Psoas muscle (tissue), 8 donors: ENCODE results near the gene DOCK8. TPM values are rescaled to one million over a fixed set of nuclear protein-coding genes. Genes with fewer than 3 reads are reported as not detected.

Experiments
- ATAC-seq, 4 donors: fragments of 200-7000 bp; cut with Tn5 transposase; one replicate each; pipeline ENCODE4 v1.9.1; 2020; ENCODE audit warnings: moderate library complexity in 3 of 4, mild to moderate bottlenecking in 2 of 4
- DNase-seq, 2 donors: peaks; one replicate each; pipeline ENCODE4 v3.0.0-alpha.2; 2020
- H3K27ac ChIP-seq: fragments of 200-600 bp; one replicate; pipeline ENCODE4 v1.8.0; 2022
- H3K27me3 ChIP-seq, 3 donors: fragments of 200-600 bp in 1 of 3; one replicate each; pipeline versions ENCODE4 v1.6.1 to v1.8.0; 2013 to 2022; ENCODE audit warnings: low read length in 2 of 3, mild to moderate bottlenecking in 2 of 3, moderate library complexity in 1 of 3; ENCODE audit not compliant: insufficient read depth in 3 of 3
- H3K36me3 ChIP-seq, 2 donors: fragments of 200-600 bp in 1 of 2; one replicate each; pipeline versions ENCODE4 v1.6.1 to v1.8.0; 2013 to 2022; ENCODE audit warnings: low read depth in 1 of 2, mild to moderate bottlenecking in 1 of 2, moderate library complexity in 1 of 2; ENCODE audit not compliant: insufficient read depth in 1 of 2
- H3K4me1 ChIP-seq: fragments of 200-600 bp; one replicate; pipeline ENCODE4 v1.8.0; 2022
- H3K4me3 ChIP-seq: fragments of 200-600 bp; one replicate; pipeline ENCODE4 v1.8.0; 2022; ENCODE audit warnings: mild to moderate bottlenecking
- H3K9me3 ChIP-seq: fragments of 200-600 bp; one replicate; pipeline ENCODE4 v1.8.0; 2022
- CTCF ChIP-seq: fragments of 200-600 bp; IDR thresholded peaks from one replicate; pipeline ENCODE4 v1.8.0; 2022; ENCODE audit warnings: antibody characterized with exemption
- WGBS, 3 donors: extraction: QIAGEN DNeasy Blood & Tissue Kit; methylation state at CpG; one replicate each; pipeline versions ENCODE4 v1.1.6 to v1.1.7; 2013; 5-methylcytosine and 5-hydroxymethylcytosine counted together
- intact Hi-C, 2 donors: fragments of 100-400 bp; cut with DNase I; formaldehyde crosslinking; loops; one replicate each; pipeline versions ENCODE4 v1.11.0 to v1.14.2; 2022
- polyA plus RNA-seq, 3 donors: library from polyadenylated mRNA; stranded (reverse); fragments of 200-250 nt; gene quantifications; one replicate each; pipeline ENCODE4 v1.2.3, GENCODE V29; 2013
- total RNA-seq, 4 donors: library from RNA; stranded (reverse); fragmentation: NEBNext Ultra II Directional in 2 of 4; extraction: Animal tissue kit (Norgen Biotek cat#: 25700) in 2 of 4; gene quantifications; one replicate each; pipeline versions ENCODE4 v1.2.1 to v1.2.4, GENCODE V29; 2021 to 2023
- donor health status: healthy with polysubstance abuse.
- donor health status: DM: no; HTN: no; CAD: no; lungs with moderate emphysema.
- donor health status: Bipolar disorder and iron deficiency.
- donor health status: healthy.
- donor health status: DM: yes; HTN: yes; CAD: no.
- donor health status: DM: no; HTN: no; CAD: no.
- donor health status: DM: no; HTN: no; CAD: no.
- donor health status: DM: yes; HTN: yes; CAD: no.

Gene DOCK8
- total and polyA plus RNA-seq, 7 donors = 0.32 to 2.8 (median 2.0) TPM

DNA sequence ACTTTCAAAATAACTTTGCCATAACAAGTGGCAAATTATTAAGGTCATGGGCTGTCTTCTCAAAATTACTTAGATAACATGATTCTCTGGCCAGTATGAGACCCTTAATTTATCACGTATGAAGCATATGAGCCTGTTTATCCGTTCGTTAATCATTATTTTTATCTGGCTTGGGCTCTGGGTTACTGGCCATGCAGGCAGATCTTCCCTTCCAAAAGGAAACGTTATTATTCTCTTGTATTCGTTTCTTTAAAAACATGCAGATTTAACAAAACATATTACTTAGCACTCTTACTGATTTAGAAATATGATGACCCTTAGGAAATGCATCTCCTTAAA is 148.6 kb downstream of the DOCK8 start:
- DNase-seq (no peak), ATAC-seq (no peak)
- H3K4me3 ChIP-seq = no peak overlapping the region
- H3K4me1 ChIP-seq = no peaks in the 10 kb centered on the region
- H3K27ac ChIP-seq = no peak overlapping the region
- no peaks in the 10 kb centered on the region for H3K9me3 ChIP-seq
- WGBS, 3 donors = 40 to 65% (median 44%) methylated on average over 5 of the region's 5 CpGs
- intact Hi-C loops = no loop called here
- no peak for TF ChIP-seq CTCF
- no peaks in the 10 kb centered on the region for H3K27me3 ChIP-seq
- no peaks in the 10 kb centered on the region for H3K36me3 ChIP-seq

DNA sequence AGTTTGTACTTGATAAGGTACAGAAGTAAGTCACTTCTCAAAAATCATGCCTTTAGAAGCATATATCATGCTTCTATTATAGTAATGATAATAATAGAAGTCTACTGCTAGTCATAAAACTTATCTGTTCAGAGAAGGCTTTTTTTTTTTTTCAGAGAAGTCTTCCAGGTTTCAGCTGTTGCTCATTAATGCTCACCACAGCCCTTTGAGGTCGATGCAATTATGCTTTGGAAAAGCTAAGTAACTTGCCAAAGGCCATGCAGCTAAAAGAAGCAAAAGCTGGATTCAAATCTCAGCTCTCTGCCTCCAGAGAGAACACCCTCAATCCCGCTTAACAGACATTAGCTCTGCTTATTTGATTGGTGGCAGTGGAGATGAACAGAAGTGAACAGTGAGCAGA is 150.8 kb downstream of the DOCK8 start:
- no peaks in the 10 kb centered on the region for H3K9me3 ChIP-seq
- no peak for TF ChIP-seq CTCF
- H3K4me1 ChIP-seq = peaks cover 16% of the 10 kb centered on the region
- DNase-seq = no peak
- no peaks in the 10 kb centered on the region for H3K27me3 ChIP-seq
- intact Hi-C loops = no loop called here
- no peaks in the 10 kb centered on the region for H3K36me3 ChIP-seq
- H3K27ac ChIP-seq = no peak overlapping the region
- ATAC-seq = no peak
- H3K4me3 ChIP-seq = no peak overlapping the region
- 47 to 59% (median 50%) methylated on average over 2 of the region's 2 CpGs for WGBS, 3 donors

DNA sequence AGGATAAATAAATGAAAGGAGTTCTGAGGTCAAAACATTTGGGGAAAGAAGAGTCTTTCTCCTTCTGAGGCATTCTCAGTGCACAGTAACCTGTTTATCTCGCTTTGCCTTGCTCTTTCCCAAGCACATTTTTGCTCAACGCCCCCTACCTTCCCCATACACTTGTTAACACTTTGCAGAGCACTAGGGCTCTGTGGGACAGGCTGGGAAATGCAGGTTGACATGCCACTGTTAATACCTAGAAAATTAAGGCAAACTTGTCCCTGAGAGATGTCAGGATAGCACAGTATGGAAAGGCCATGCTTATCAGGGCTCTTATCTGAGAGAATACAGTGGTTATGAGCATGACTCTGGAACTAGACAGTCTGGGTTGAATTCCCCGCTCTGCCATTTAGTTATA is 152.0 kb downstream of the DOCK8 start:
- ATAC-seq (no peak), DNase-seq (no peak)
- H3K27ac ChIP-seq = no peak overlapping the region
- intact Hi-C loops = no loop called here
- no peak for TF ChIP-seq CTCF
- H3K9me3 ChIP-seq = no peaks in the 10 kb centered on the region
- no peak overlapping the region for H3K4me3 ChIP-seq
- 88 to 94% (median 90%) methylated on average over 3 of the region's 3 CpGs for WGBS, 3 donors
- peaks cover 28% of the 10 kb centered on the region for H3K4me1 ChIP-seq
- H3K27me3 ChIP-seq = no peaks in the 10 kb centered on the region
- H3K36me3 ChIP-seq = no peaks in the 10 kb centered on the region

GRCh38 chr9:370086-370485 is 155.4 kb downstream of the DOCK8 start:
- Histone ChIP-seq H3K36me3 (no peaks in the 10 kb centered on the region), H3K27ac (no peak overlapping the region), H3K27me3 (no peaks in the 10 kb centered on the region), H3K4me3 (no peak overlapping the region), H3K4me1 (peaks cover 37% of the 10 kb centered on the region), H3K9me3 (no peaks in the 10 kb centered on the region)
- ATAC-seq (peak in 3 of 4 donors; percentile 34 to 59 (median 37)), DNase-seq (no peak)
- 18 to 34% (median 19%) methylated on average over 3 of the region's 3 CpGs for WGBS, 3 donors
- TF ChIP-seq CTCF = no peak
- intact Hi-C loops = loop anchor here in 1 of 2 donors (10.0 kb wide), 1 partner anchor 645 kb away; no protein-coding TSS in a partner anchor

DNA sequence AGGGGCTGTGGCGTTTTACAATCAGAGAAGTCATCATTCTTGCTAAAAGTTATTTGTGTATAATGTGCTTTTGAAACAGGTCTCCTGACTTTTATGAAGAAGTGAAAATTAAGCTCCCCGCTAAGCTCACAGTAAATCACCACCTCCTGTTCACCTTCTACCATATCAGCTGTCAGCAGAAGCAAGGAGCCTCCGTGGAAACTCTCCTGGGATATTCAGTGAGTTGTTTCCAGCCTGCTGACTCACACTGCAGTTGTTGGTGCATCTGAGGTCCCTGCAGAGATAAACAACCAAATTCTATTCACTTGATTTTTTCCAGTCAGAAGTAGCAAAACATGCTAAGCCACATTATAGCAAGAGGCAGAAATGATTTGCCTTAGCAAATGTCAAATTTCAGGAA is 156.7 kb downstream of the DOCK8 start:
- 13 to 30% (median 17%) methylated on average over 3 of the region's 3 CpGs for WGBS, 3 donors
- Histone ChIP-seq H3K4me3 (peak overlapping the region; percentile 13), H3K27me3 (no peaks in the 10 kb centered on the region), H3K4me1 (peaks cover 37% of the 10 kb centered on the region), H3K27ac (peak overlapping the region; percentile 62), H3K36me3 (no peaks in the 10 kb centered on the region), H3K9me3 (no peaks in the 10 kb centered on the region)
- ATAC-seq = peak; percentile 82 to 98 (median 94)
- TF ChIP-seq CTCF = no peak
- intact Hi-C loops = loop anchor here in 1 of 2 donors (10.0 kb wide), 1 partner anchor 643 kb away; no protein-coding TSS in a partner anchor
- DNase-seq = no peak
